IMR-90 (cell line): ENCODE data around the gene CHDH. TPM values are rescaled to one million over a fixed set of nuclear protein-coding genes. Genes with fewer than 3 reads are reported as not detected.

Experiments used
- ATAC-seq: fragments of 200-7000 bp; cut with Tn5 transposase; 2 replicates; pipeline ENCODE4 v1.9.1; 2020; ENCODE audit warnings: low read depth, mild to moderate bottlenecking, moderate library complexity
- BruUV-seq: library from RNA; stranded (reverse); fragments of 400-500 nt; replicated peaks from 2 replicates; lab custom pipeline; 2021; lab: Mats Ljungman, UMichigan
- CTCF ChIA-PET: fragments of 300-600 bp; formaldehyde crosslinking; extraction: SDS; loops from one replicate; lab custom pipeline; 2021; ENCODE audit warnings: antibody characterized with exemption; lab: Yijun Ruan, JAX
- POLR2A ChIA-PET: fragments of 300-600 bp; sonication (Branson Sonifier 250); formaldehyde crosslinking; loops from one replicate; lab custom pipeline; 2022; ENCODE audit warnings: antibody characterized with exemption; ENCODE audit not compliant: unreplicated experiment; lab: Charles Lee
- DNase-seq: peaks from one replicate; pipeline ENCODE4 v3.0.0; 2013
- H2AFZ ChIP-seq: replicated peaks from 2 replicates; pipeline ENCODE3; 2013; ENCODE audit warnings: low read length, mild to moderate bottlenecking; ENCODE audit not compliant: poor library complexity
- H2AK5ac ChIP-seq: 2 replicates; pipeline ENCODE4 v1.6.1; 2013; ENCODE audit warnings: low read depth, low read length, inconsistent platforms
- H2AK9ac ChIP-seq: replicated peaks from 2 replicates; pipeline ENCODE3; 2013; ENCODE audit warnings: mild to moderate bottlenecking, low read depth, low read length, moderate library complexity; ENCODE audit not compliant: poor library complexity
- H2BK120ac ChIP-seq: 2 replicates; pipeline ENCODE4 v1.6.1; 2013; ENCODE audit warnings: low read depth, low read length, inconsistent platforms
- H2BK15ac ChIP-seq: 3 replicates; pipeline ENCODE4 v1.6.1; 2013; ENCODE audit warnings: low read depth, low read length, inconsistent platforms
- H2BK20ac ChIP-seq: 2 replicates; pipeline ENCODE4 v1.6.1; 2013; ENCODE audit warnings: low read depth, mild to moderate bottlenecking, inconsistent platforms, low read length, moderate library complexity
- H2BK5ac ChIP-seq: 2 replicates; pipeline ENCODE4 v1.6.1; 2013; ENCODE audit warnings: mild to moderate bottlenecking, low read depth, low read length, inconsistent platforms; ENCODE audit not compliant: poor library complexity, severe bottlenecking
- H3K14ac ChIP-seq: replicated peaks from 2 replicates; pipeline ENCODE4 v1.6.1; 2013; ENCODE audit warnings: low read depth, low read length, inconsistent platforms
- H3K18ac ChIP-seq: 2 replicates; pipeline ENCODE4 v1.6.1; 2013; ENCODE audit warnings: low read depth, low read length, control low read depth
- H3K23ac ChIP-seq: 2 replicates; pipeline ENCODE4 v1.6.1; 2013; ENCODE audit warnings: low read depth, low read length, inconsistent platforms
- H3K27ac ChIP-seq: 2 replicates; pipeline ENCODE4 v1.5.1; 2013; ENCODE audit warnings: mild to moderate bottlenecking, control low read depth, low read length; ENCODE audit not compliant: insufficient read depth
- H3K27me3 ChIP-seq: 2 replicates; pipeline ENCODE4 v1.6.1; 2013; ENCODE audit warnings: low read length; ENCODE audit not compliant: control insufficient read depth, insufficient read depth
- H3K36me3 ChIP-seq: 2 replicates; pipeline ENCODE4 v1.6.1; 2013; ENCODE audit warnings: low read length, mixed read lengths; ENCODE audit not compliant: control insufficient read depth, insufficient read depth
- H3K4ac ChIP-seq: 2 replicates; pipeline ENCODE4 v1.6.1; 2013; ENCODE audit warnings: low read depth, low read length, inconsistent platforms
- H3K4me1 ChIP-seq: 2 replicates; pipeline ENCODE4 v1.6.1; 2013; ENCODE audit warnings: low read length, mixed read lengths; ENCODE audit not compliant: control insufficient read depth, insufficient read depth
- H3K4me2 ChIP-seq: 2 replicates; pipeline ENCODE4 v1.6.1; 2013; ENCODE audit warnings: low read depth, mild to moderate bottlenecking, control low read depth, low read length, moderate library complexity
- H3K4me3 ChIP-seq: 2 replicates; pipeline ENCODE4 v1.5.1; 2013; ENCODE audit warnings: low read depth, mild to moderate bottlenecking, control low read depth, low read length, moderate library complexity; ENCODE audit not compliant: insufficient read depth
- H3K56ac ChIP-seq: 2 replicates; pipeline ENCODE4 v1.6.1; 2013; ENCODE audit warnings: low read length, inconsistent platforms; ENCODE audit not compliant: insufficient read depth; ENCODE audit errors: extremely low read depth
- H3K79me1 ChIP-seq, 2 experiments: 2 replicates each; pipeline ENCODE4 v1.6.1; 2013; ENCODE audit warnings: low read length in 2 of 2, inconsistent platforms in 1 of 2, low read depth in 1 of 2
- H3K9ac ChIP-seq: 2 replicates; pipeline ENCODE4 v1.6.1; 2013; ENCODE audit warnings: low read depth, low read length, control low read depth
- H3K9me1 ChIP-seq: 2 replicates; pipeline ENCODE4 v1.6.1; 2013; ENCODE audit warnings: low read length, inconsistent platforms; ENCODE audit not compliant: insufficient read depth
- H3K9me3 ChIP-seq: 2 replicates; pipeline ENCODE4 v1.6.1; 2013; ENCODE audit warnings: low read length; ENCODE audit not compliant: control insufficient read depth, insufficient read depth
- H4K20me1 ChIP-seq: 2 replicates; pipeline ENCODE4 v1.6.1; 2013; ENCODE audit warnings: low read length, inconsistent platforms; ENCODE audit not compliant: insufficient read depth
- H4K5ac ChIP-seq: 2 replicates; pipeline ENCODE4 v1.6.1; 2013; ENCODE audit warnings: mild to moderate bottlenecking, low read depth, low read length, control low read depth
- H4K8ac ChIP-seq, 2 experiments: 2 replicates each; pipeline ENCODE4 v1.6.1; 2013; ENCODE audit warnings: low read depth in 2 of 2, low read length in 2 of 2, control low read depth in 1 of 2, inconsistent platforms in 1 of 2
- H4K91ac ChIP-seq: 2 replicates; pipeline ENCODE4 v1.6.1; 2013; ENCODE audit warnings: low read depth, low read length, inconsistent platforms; ENCODE audit not compliant: insufficient read depth
- BHLHE40 ChIP-seq: fragments of 150-350 bp; IDR thresholded peaks from 2 replicates; pipeline ENCODE4 v1.6.1; 2016; ENCODE audit warnings: mild to moderate bottlenecking, low read depth, low read length
- CEBPB ChIP-seq: IDR thresholded peaks from 2 replicates; pipeline ENCODE4 v1.6.1; 2012; ENCODE audit warnings: low read depth, low read length, improper control_type of control experiment
- CHD1 ChIP-seq: IDR thresholded peaks from 2 replicates; pipeline ENCODE4 v1.6.1; 2012; ENCODE audit warnings: low read depth, low read length, improper control_type of control experiment
- CTCF ChIP-seq: conservative IDR thresholded peaks from 2 replicates; pipeline ENCODE4 v1.5.1; 2012; ENCODE audit warnings: mild to moderate bottlenecking, low read depth, low read length, improper control_type of control experiment
- ELK1 ChIP-seq: fragments of 150-350 bp; IDR thresholded peaks from 2 replicates; pipeline ENCODE4 v1.6.1; 2016; ENCODE audit warnings: low read depth, mild to moderate bottlenecking, low read length, moderate library complexity, borderline replicate concordance
- FOS ChIP-seq: fragments of 150-350 bp; IDR thresholded peaks from 2 replicates; pipeline ENCODE4 v1.6.1; 2016; ENCODE audit warnings: low read depth, low read length
- MAFK ChIP-seq: IDR thresholded peaks from 2 replicates; pipeline ENCODE4 v1.6.1; 2012; ENCODE audit warnings: low read depth, low read length, improper control_type of control experiment
- MAZ ChIP-seq: IDR thresholded peaks from 2 replicates; pipeline ENCODE4 v1.6.1; 2012; ENCODE audit warnings: low read depth, mild to moderate bottlenecking, low read length, improper control_type of control experiment, moderate library complexity, borderline replicate concordance
- NFE2L2 ChIP-seq: fragments of 150-350 bp; IDR thresholded peaks from 2 replicates; pipeline ENCODE4 v1.6.1; 2016; ENCODE audit warnings: low read depth, mild to moderate bottlenecking, low read length
- POLR2A ChIP-seq: IDR thresholded peaks from 2 replicates; pipeline ENCODE4 v1.6.1; 2012; ENCODE audit warnings: mild to moderate bottlenecking, low read depth, low read length
- RAD21 ChIP-seq: IDR thresholded peaks from 2 replicates; pipeline ENCODE4 v1.6.1; 2012; ENCODE audit warnings: low read length, improper control_type of control experiment
- RCOR1 ChIP-seq: IDR thresholded peaks from 2 replicates; pipeline ENCODE4 v1.6.1; 2012; ENCODE audit warnings: mild to moderate bottlenecking, low read length, improper control_type of control experiment; ENCODE audit not compliant: insufficient replicate concordance
- SMC3 ChIP-seq: fragments of 150-350 bp; IDR thresholded peaks from 2 replicates; pipeline ENCODE4 v1.6.1; 2016; ENCODE audit warnings: low read depth, mild to moderate bottlenecking, antibody characterized with exemption, low read length, moderate library complexity
- USF2 ChIP-seq: fragments of 150-350 bp; IDR thresholded peaks from 2 replicates; pipeline ENCODE4 v1.6.1; 2017; ENCODE audit warnings: mild to moderate bottlenecking, antibody characterized with exemption, low read length, low read depth
- WGBS, 2 experiments: methylation state at CpG; one replicate each; pipeline versions ENCODE4 v1.1.5 to v1.1.7; 2013; ENCODE audit warnings: missing lambda C conversion rate in 2 of 2; ENCODE audit not compliant: insufficient read length in 1 of 2; ENCODE audit errors: extremely low coverage in 2 of 2; 5-methylcytosine and 5-hydroxymethylcytosine counted together
- dilution Hi-C: fragments of 300-500 bp; cut with HindIII; formaldehyde crosslinking; loops from one replicate; pipeline ENCODE4 v1.14.3; 2018; ENCODE audit warnings: low sequenced_read_pairs; ENCODE audit not compliant: unreplicated experiment
- in situ Hi-C: fragments of 300-500 bp; cut with MboI; formaldehyde crosslinking; loops from 3 replicates; pipeline ENCODE4 v1.14.3; 2019; ENCODE audit warnings: low sequenced_read_pairs, inconsistent platforms, mixed read lengths
- intact Hi-C: fragments of 100-400 bp; cut with micrococcal nuclease; formaldehyde crosslinking; loops from 2 replicates; pipeline ENCODE4 v1.10.0; 2022
- polyA plus RNA-seq, 3 experiments: library from polyadenylated mRNA; depleted of rRNA; stranded (reverse); fragments of >200 nt; gene quantifications; 2 replicates each; pipeline ENCODE4 v1.2.3, GENCODE V29; 2012; ENCODE audit warnings: low replicate concordance in 1 of 3
- total RNA-seq: library from RNA; depleted of rRNA; stranded (reverse); fragments of >200 nt; gene quantifications from 2 replicates; pipeline ENCODE4 v1.2.3, GENCODE V29; 2012

The CHDH gene
- total and polyA plus RNA-seq, 2 of the 4 experiments (the other 2 are of a cell fraction), result under 0.01 to 0.19 TPM

GRCh38 chr3:53843195-53844177, 2.7 kb downstream of the CHDH start:
- intact Hi-C loops, result no loop called here
- POLR2A ChIA-PET, result no interaction called here
- TF ChIP-seq USF2, result no peak
- TF ChIP-seq CHD1, result no peak
- no peak for TF ChIP-seq CEBPB
- TF ChIP-seq SMC3, result no peak
- TF ChIP-seq NFE2L2, result no peak
- no peak for TF ChIP-seq ELK1
- TF ChIP-seq RAD21, result no peak
- no peak for TF ChIP-seq FOS
- no peak for TF ChIP-seq BHLHE40
- TF ChIP-seq POLR2A, result no peak
- no peak for TF ChIP-seq MAZ
- TF ChIP-seq RCOR1, result no peak
- no peak for TF ChIP-seq CTCF
- TF ChIP-seq MAFK, result no peak

More at GRCh38 chr3:53843195-53844177, 2.7 kb downstream of the CHDH start:
- H2BK15ac ChIP-seq, result no peak overlapping the region
- DNase-seq (no peak), ATAC-seq (no peak)
- CTCF ChIA-PET, result no interaction called here
- WGBS, 2 experiments, result 90% methylated on average over 2 of the region's 10 CpGs; no CpG with 5 or more reads in 1 of the 2 experiments
- no peak overlapping the region for H2AK9ac ChIP-seq
- H4K91ac ChIP-seq, result no peak overlapping the region
- no peaks in the 10 kb centered on the region for H3K79me1 ChIP-seq
- no TSS peak for BruUV-seq
- no peak overlapping the region for H4K8ac ChIP-seq
- H3K4me3 ChIP-seq, result no peak overlapping the region
- dilution Hi-C loops, result no loop called here
- in situ Hi-C loops, result no loop called here
- no peak overlapping the region for H2AFZ ChIP-seq
- H3K36me3 ChIP-seq, result no peaks in the 10 kb centered on the region
- H3K56ac ChIP-seq, result no peak overlapping the region
- H2AK5ac ChIP-seq, result no peak overlapping the region
- no peaks in the 10 kb centered on the region for H3K9me1 ChIP-seq
- H3K4ac ChIP-seq, result no peak overlapping the region
- H2BK120ac ChIP-seq, result no peak overlapping the region
- no peak overlapping the region for H3K14ac ChIP-seq
- H3K4me1 ChIP-seq, result no peaks in the 10 kb centered on the region; the same call in 1 of the 2 replicates
- no peaks in the 10 kb centered on the region for H4K20me1 ChIP-seq
- no peak overlapping the region for H4K5ac ChIP-seq
- H3K9ac ChIP-seq, result no peak overlapping the region
- H3K4me2 ChIP-seq, result no peak overlapping the region
- H3K23ac ChIP-seq, result no peak overlapping the region
- H2BK5ac ChIP-seq, result no peak overlapping the region
- no peak overlapping the region for H3K18ac ChIP-seq
- no peak overlapping the region for H2BK20ac ChIP-seq
- H3K27ac ChIP-seq, result no peak overlapping the region
- peaks cover 52% of the 10 kb centered on the region for H3K27me3 ChIP-seq
- peaks cover 3% of the 10 kb centered on the region; the same call in 1 of the 2 replicates for H3K9me3 ChIP-seq
